H1 (cell line): ENCODE measurements around the gene MCF2L. TPM values are rescaled to one million over a fixed set of nuclear protein-coding genes. Genes with fewer than 3 reads are reported as not detected.

Source experiments
- CTCF ChIA-PET: fragments of 300-600 bp; sonication (Branson Sonifier 250); formaldehyde crosslinking; loops from one replicate; lab custom pipeline; 2021; ENCODE audit not compliant: partially characterized antibody; lab: Charles Lee
- POLR2A ChIA-PET: fragments of 300-600 bp; sonication (Branson Sonifier 250); formaldehyde crosslinking; loops from one replicate; lab custom pipeline; 2021; ENCODE audit warnings: inconsistent platforms; ENCODE audit not compliant: partially characterized antibody; lab: Charles Lee
- DNase-seq, 2 experiments: peaks; one replicate each; pipeline versions ENCODE4 v3.0.0 to v3.0.0-alpha.2; 2010 to 2022; ENCODE audit warnings: low spot score in 2 of 2, low read depth in 1 of 2, mixed read lengths in 1 of 2
- FAIRE-seq: peaks from 2 replicates; lab custom pipeline; 2011; peaks lifted over from hg19 to GRCh38; lab: Jason Lieb, UNC
- H2AFZ ChIP-seq: 2 replicates; pipeline ENCODE4 v1.8.1; 2012; ENCODE audit warnings: low read length, inconsistent platforms
- H2AK5ac ChIP-seq: 2 replicates; pipeline ENCODE4 v1.6.1; 2013; ENCODE audit warnings: low read depth, low read length
- H2BK120ac ChIP-seq: replicated peaks from 2 replicates; pipeline ENCODE3; 2013; ENCODE audit warnings: low read depth, low read length, inconsistent platforms
- H2BK12ac ChIP-seq: 2 replicates; pipeline ENCODE4 v1.6.1; 2013; ENCODE audit warnings: low read depth, low read length
- H2BK15ac ChIP-seq: 2 replicates; pipeline ENCODE4 v1.6.1; 2013; ENCODE audit warnings: low read length
- H2BK20ac ChIP-seq: 2 replicates; pipeline ENCODE4 v1.6.1; 2013; ENCODE audit warnings: low read length
- H2BK5ac ChIP-seq: 2 replicates; pipeline ENCODE4 v1.6.1; 2013; ENCODE audit warnings: low read depth, low read length
- H3K14ac ChIP-seq: 2 replicates; pipeline ENCODE4 v1.6.1; 2013; ENCODE audit warnings: inconsistent platforms; ENCODE audit not compliant: insufficient read length
- H3K18ac ChIP-seq: 2 replicates; pipeline ENCODE4 v1.6.1; 2013; ENCODE audit warnings: low read length; ENCODE audit errors: extremely low read depth
- H3K23ac ChIP-seq: 2 replicates; pipeline ENCODE4 v1.6.1; 2013; ENCODE audit warnings: inconsistent platforms; ENCODE audit not compliant: insufficient read length
- H3K23me2 ChIP-seq: 2 replicates; pipeline ENCODE4 v1.6.1; 2013; ENCODE audit warnings: low read depth, low read length
- H3K27ac ChIP-seq: 2 replicates; pipeline ENCODE4 v1.6.1; 2011; ENCODE audit warnings: low read depth, low read length, inconsistent platforms
- H3K27me3 ChIP-seq, 4 experiments: replicated peaks in 1 of 4; 1 replicate in 1 of 4; 2 replicates in 3 of 4; pipeline versions ENCODE4 v1.6.1 to v1.8.1; 2011 to 2013; ENCODE audit warnings: low read length in 3 of 4, mild to moderate bottlenecking in 3 of 4, inconsistent platforms in 2 of 4, mixed read lengths in 2 of 4, moderate library complexity in 1 of 4; ENCODE audit not compliant: control insufficient read depth in 3 of 4, insufficient read depth in 3 of 4; ENCODE audit errors: extremely low read depth in 1 of 4
- H3K36me3 ChIP-seq, 4 experiments: 2 replicates each; pipeline versions ENCODE4 v1.6.1 to v1.8.1; 2011 to 2013; ENCODE audit warnings: mild to moderate bottlenecking in 4 of 4, low read length in 3 of 4, moderate library complexity in 2 of 4, control low read depth in 1 of 4, inconsistent platforms in 1 of 4; ENCODE audit not compliant: insufficient read depth in 4 of 4, control insufficient read depth in 2 of 4
- H3K4ac ChIP-seq: replicated peaks from 2 replicates; pipeline ENCODE3; 2013; ENCODE audit warnings: low read length, low read depth, mixed read lengths, inconsistent platforms; ENCODE audit not compliant: insufficient read length
- H3K4me1 ChIP-seq, 4 experiments: replicated peaks in 1 of 4; 1 replicate in 1 of 4; 2 replicates in 3 of 4; pipeline versions ENCODE4 v1.6.1 to v1.8.1; 2011 to 2013; ENCODE audit warnings: low read length in 3 of 4, inconsistent platforms in 2 of 4, mixed read lengths in 1 of 4; ENCODE audit not compliant: insufficient read depth in 4 of 4, control insufficient read depth in 3 of 4
- H3K4me2 ChIP-seq, 2 experiments: 2 replicates each; pipeline versions ENCODE4 v1.6.1 to v1.8.1; 2011 to 2013; ENCODE audit warnings: low read depth in 2 of 2, low read length in 2 of 2, control low read depth in 1 of 2, inconsistent platforms in 1 of 2, mild to moderate bottlenecking in 1 of 2; ENCODE audit not compliant: insufficient read depth in 1 of 2
- H3K4me3 ChIP-seq, 4 experiments: fragments of 200-600, 300-600 bp in 1 of 4; sonication (generic), shearing (Covaris generic), sonication (Bioruptor Twin) in 1 of 4; 2 replicates each; pipeline versions ENCODE4 v1.5.1 to v1.8.1; 2011 to 2016; ENCODE audit warnings: low read length in 4 of 4, low read depth in 3 of 4, control low read depth in 2 of 4, inconsistent platforms in 2 of 4, mild to moderate bottlenecking in 2 of 4, mixed read lengths in 1 of 4, moderate library complexity in 1 of 4; ENCODE audit not compliant: insufficient read depth in 2 of 4; ENCODE audit errors: extremely low read depth in 1 of 4
- H3K56ac ChIP-seq: replicated peaks from 2 replicates; pipeline ENCODE3; 2013; ENCODE audit warnings: low read depth, mild to moderate bottlenecking, mixed read lengths, low read length, inconsistent platforms; ENCODE audit not compliant: insufficient read length
- H3K79me1 ChIP-seq: 2 replicates; pipeline ENCODE4 v1.6.1; 2013; ENCODE audit warnings: low read depth, low read length, control low read depth
- H3K79me2 ChIP-seq, 2 experiments: 2 replicates each; pipeline versions ENCODE4 v1.6.1 to v1.8.1; 2012 to 2013; ENCODE audit warnings: low read length in 2 of 2, mild to moderate bottlenecking in 2 of 2, inconsistent platforms in 1 of 2; ENCODE audit not compliant: insufficient read depth in 2 of 2, control insufficient read depth in 1 of 2
- H3K9ac ChIP-seq, 4 experiments: replicated peaks in 1 of 4; 1 replicate in 1 of 4; 2 replicates in 3 of 4; pipeline versions ENCODE4 v1.6.1 to v1.8.1; 2011 to 2013; ENCODE audit warnings: low read depth in 3 of 4, low read length in 3 of 4, control low read depth in 2 of 4, mild to moderate bottlenecking in 2 of 4, moderate library complexity in 2 of 4, inconsistent platforms in 1 of 4; ENCODE audit errors: extremely low read depth in 1 of 4
- H3K9me3 ChIP-seq, 2 experiments: 2 replicates each; pipeline versions ENCODE4 v1.6.1 to v1.8.1; 2012 to 2013; ENCODE audit warnings: mild to moderate bottlenecking in 2 of 2, moderate library complexity in 2 of 2, control low read depth in 1 of 2, inconsistent platforms in 1 of 2, low read depth in 1 of 2, low read length in 1 of 2, mixed read lengths in 1 of 2; ENCODE audit not compliant: insufficient read depth in 2 of 2
- H4K20me1 ChIP-seq, 2 experiments: replicated peaks in 1 of 2; 2 replicates each; pipeline versions ENCODE3 to v1.8.1; 2011 to 2013; ENCODE audit warnings: inconsistent platforms in 2 of 2, low read length in 2 of 2, mild to moderate bottlenecking in 1 of 2; ENCODE audit not compliant: insufficient read depth in 2 of 2, control insufficient read depth in 1 of 2
- H4K5ac ChIP-seq: 2 replicates; pipeline ENCODE4 v1.6.1; 2013; ENCODE audit warnings: low read length, low read depth, mixed read lengths, inconsistent platforms; ENCODE audit not compliant: insufficient read length
- H4K8ac ChIP-seq: 2 replicates; pipeline ENCODE4 v1.8.0; 2013; ENCODE audit warnings: mild to moderate bottlenecking, moderate library complexity, low read length, inconsistent platforms; ENCODE audit not compliant: insufficient read depth; ENCODE audit errors: extremely low read depth
- H4K91ac ChIP-seq: replicated peaks from 2 replicates; pipeline ENCODE3; 2013; ENCODE audit warnings: low read length, mixed read lengths, inconsistent platforms; ENCODE audit not compliant: insufficient read length
- ASH2L ChIP-seq: fragments of 200-600, 300-600 bp; sonication (generic); IDR thresholded peaks from one replicate; pipeline ENCODE4 v1.7.1; 2017; ENCODE audit warnings: low read length
- BRCA1 ChIP-seq: IDR thresholded peaks from 2 replicates; pipeline ENCODE4 v1.6.1; 2012; ENCODE audit warnings: low read depth, low read length, improper control_type of control experiment
- CTBP2 ChIP-seq: IDR thresholded peaks from 2 replicates; pipeline ENCODE4 v1.7.0; 2011; ENCODE audit warnings: borderline replicate concordance, mild to moderate bottlenecking, moderate library complexity, mixed read lengths, low read length; ENCODE audit not compliant: insufficient read depth, insufficient read length
- EP300 ChIP-seq, 2 experiments: IDR thresholded peaks; 1 replicate in 1 of 2; 2 replicates in 1 of 2; pipeline ENCODE4 v1.6.1; 2011 to 2012; ENCODE audit warnings: low read depth in 2 of 2, low read length in 2 of 2, mild to moderate bottlenecking in 2 of 2, borderline replicate concordance in 1 of 2, inconsistent platforms in 1 of 2, moderate library complexity in 1 of 2
- KDM4A ChIP-seq: IDR thresholded peaks from one replicate; pipeline ENCODE4 v1.7.1; 2012; ENCODE audit warnings: low read depth, mild to moderate bottlenecking, moderate library complexity, low read length, inconsistent platforms; ENCODE audit not compliant: severe bottlenecking
- SIRT6 ChIP-seq: IDR thresholded peaks from one replicate; pipeline ENCODE4 v1.7.1; 2012; ENCODE audit warnings: low read length, inconsistent platforms
- SP2 ChIP-seq: IDR thresholded peaks from 2 replicates; pipeline ENCODE4 v1.6.1; 2012; ENCODE audit warnings: mild to moderate bottlenecking, low read length, inconsistent platforms
- SRF ChIP-seq: IDR thresholded peaks from 2 replicates; pipeline ENCODE4 v1.6.1; 2011; ENCODE audit warnings: mild to moderate bottlenecking, low read depth, low read length, moderate library complexity
- TAF1 ChIP-seq: IDR thresholded peaks from 2 replicates; pipeline ENCODE4 v1.6.1; 2011; ENCODE audit warnings: mild to moderate bottlenecking, low read depth, low read length
- TEAD4 ChIP-seq: IDR thresholded peaks from 2 replicates; pipeline ENCODE4 v1.6.1; 2012; ENCODE audit warnings: low read depth, low read length, inconsistent platforms, mixed read lengths
- YY1 ChIP-seq: IDR thresholded peaks from 2 replicates; pipeline ENCODE4 v1.6.1; 2011; ENCODE audit warnings: low read depth, mild to moderate bottlenecking, low read length
- WGBS, 2 experiments: shearing (Covaris generic) in 1 of 2; methylation state at CpG; one replicate each; pipeline versions ENCODE4 v1.1.6 to v1.1.7; 2013 to 2015; ENCODE audit warnings: low lambda C conversion rate in 2 of 2, mixed read lengths in 2 of 2, inconsistent platforms in 1 of 2, low coverage in 1 of 2, missing lambda C conversion rate in 1 of 2; ENCODE audit not compliant: insufficient replicate concordance in 2 of 2, insufficient coverage in 1 of 2, insufficient read length in 1 of 2; ENCODE audit errors: extremely low coverage in 1 of 2, missing lambda C conversion rate in 1 of 2; 5-methylcytosine and 5-hydroxymethylcytosine counted together
- polyA plus RNA-seq, 7 experiments: library from polyadenylated mRNA; depleted of rRNA in 3 of 7; stranded (reverse) in 5 of 7; unstranded in 2 of 7; fragments of >200 nt in 5 of 7; fragments of 200-250 nt in 2 of 7; gene quantifications; 1 replicate in 5 of 7; 2 replicates in 1 of 7; 4 replicates in 1 of 7; pipeline versions ENCODE4 v1.2.1 to v1.2.3, GENCODE V29; 2011 to 2013; ENCODE audit warnings: missing spikeins in 2 of 7, mixed read lengths in 2 of 7
- total RNA-seq: library from RNA; stranded (reverse); fragmentation: NEBNext Ultra II Directional; extraction: Animal tissue kit (Norgen Biotek cat#: 25700); gene quantifications from 2 replicates; pipeline ENCODE4 v1.2.1, GENCODE V29; 2021

The MCF2L gene
- total and polyA plus RNA-seq, 2 of the 8 experiments (the other 6 are each of a cell fraction or from before 2014, with no cell fraction given) = 10.1 to 24.4 TPM

DNA sequence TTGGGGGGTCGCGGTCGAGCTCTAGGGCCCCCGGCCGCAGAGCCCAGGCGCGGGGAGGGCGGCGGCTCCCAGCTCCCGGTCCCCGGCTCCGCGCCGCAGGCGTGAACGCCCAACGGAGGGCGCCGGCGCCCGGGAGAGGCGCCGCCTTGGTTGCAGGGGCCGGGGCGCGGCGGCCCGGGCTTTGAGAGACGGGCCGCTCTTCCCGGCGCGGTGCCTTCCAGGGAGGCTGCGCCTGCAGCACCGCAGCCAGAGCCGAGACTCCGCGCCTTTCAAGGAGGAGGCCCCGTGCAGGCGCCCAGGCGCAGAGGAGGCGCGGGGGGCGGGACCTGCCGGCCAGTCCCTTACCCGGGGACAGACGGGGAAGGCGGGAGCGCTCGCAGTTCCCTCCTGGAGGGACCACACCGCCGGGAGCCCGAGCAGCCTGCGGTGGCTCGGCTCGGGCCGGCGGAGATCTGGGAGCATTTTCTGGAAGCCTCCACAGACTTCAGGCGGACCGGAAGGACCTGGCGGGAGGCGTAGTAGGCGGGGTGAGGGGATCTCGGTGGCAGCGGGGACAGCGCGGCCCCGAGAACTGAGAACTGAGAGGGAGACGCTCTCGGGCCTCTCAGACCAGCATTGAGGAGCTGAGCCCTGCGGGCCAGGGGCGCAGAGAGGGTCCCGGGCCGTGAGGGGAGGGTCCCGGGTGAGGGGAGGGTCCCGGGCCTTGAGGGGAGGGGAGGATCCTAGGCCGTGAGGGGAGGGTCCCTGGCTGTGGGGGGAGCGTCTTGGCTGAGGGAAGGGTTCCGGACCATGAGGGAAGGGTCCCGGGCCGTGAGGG, 25.5 kb upstream of the MCF2L start:
- H3K79me2 ChIP-seq = no peaks in the 10 kb centered on the region
- no peaks in the 10 kb centered on the region for H3K79me1 ChIP-seq
- no peak overlapping the region for H2AK5ac ChIP-seq
- H2BK15ac ChIP-seq = no peak overlapping the region
- H3K14ac ChIP-seq = no peak overlapping the region
- H3K56ac ChIP-seq = no peak overlapping the region
- H3K4me1 ChIP-seq = no peaks in the 10 kb centered on the region; a peak in 2 of 7 replicates
- H3K18ac ChIP-seq = peak overlapping the region; percentile 13; the same call in 1 of the 2 replicates
- peak overlapping the region; percentile 19 for H4K5ac ChIP-seq
- H3K23ac ChIP-seq = no peak overlapping the region
- H4K91ac ChIP-seq = peak overlapping the region; percentile 30
- no peak overlapping the region for H2BK120ac ChIP-seq
- no peaks in the 10 kb centered on the region for H3K36me3 ChIP-seq
- peaks cover 4% of the 10 kb centered on the region; the same call in 1 of the 2 replicates for H3K23me2 ChIP-seq
- H3K4ac ChIP-seq = no peak overlapping the region
- no peak overlapping the region for H2BK5ac ChIP-seq
- no peak overlapping the region; the same call in 1 of the 2 replicates for H4K8ac ChIP-seq
- peak overlapping the region; percentile 36 to 93 for H3K4me2 ChIP-seq
- H2BK20ac ChIP-seq = no peak overlapping the region
- CTCF ChIA-PET = interaction anchor here (0.5 to 4.2 kb wide), 33 partner anchors 10 to 304 kb away, joined by 3 to 72 read pairs (median 4); partner anchors contain the start of gene MCF2L
- peak overlapping the region in 1 of 4 experiments; percentile 33; a peak in 2 of 7 replicates for H3K9ac ChIP-seq
- DNase-seq (peak in 1 of 2 experiments; percentile 81), FAIRE-seq (no peak)
- H2BK12ac ChIP-seq = no peak overlapping the region
- H2AFZ ChIP-seq = no peak overlapping the region
- H3K27me3 ChIP-seq = no peaks in the 10 kb centered on the region
- H3K27ac ChIP-seq = no peak overlapping the region
- H3K4me3 ChIP-seq = peak overlapping the region; percentile 43 to 71 (median 50)
- peaks cover 0 to 3% of the 10 kb centered on the region in 2 experiments for H4K20me1 ChIP-seq
- no peaks in the 10 kb centered on the region for H3K9me3 ChIP-seq
- POLR2A ChIA-PET = interaction anchor here (1.1 to 1.2 kb wide), 2 partner anchors 11 to 37 kb away, joined by 3 to 4 read pairs; no protein-coding TSS in a partner anchor
- WGBS, 2 experiments = 3% methylated on average over 32 of the region's 81 CpGs; no CpG with 5 or more reads in 1 of the 2 experiments
- TF ChIP-seq SRF = no peak
- TF ChIP-seq ASH2L = peak; percentile 44
- TF ChIP-seq CTBP2 = no peak
- peak; percentile 60 for TF ChIP-seq KDM4A
- no peak for TF ChIP-seq TEAD4
- no peak for TF ChIP-seq EP300 (IDR thresholded peaks at IDR 0.05; ENCODE audit: borderline replicate concordance in 1 of 2, low read depth in 2 of 2, low read length in 2 of 2)
- TF ChIP-seq TAF1 = 0 out of 2 replicates have a peak, but pooled peaks have one; percentile 23
- TF ChIP-seq YY1 = no peak
- TF ChIP-seq SP2 = no peak
- no peak for TF ChIP-seq SIRT6
- no peak for TF ChIP-seq BRCA1
